K562 (cell line): Measurements from ENCODE around the gene DDIT3. TPM values are rescaled to one million over a fixed set of nuclear protein-coding genes. Genes with fewer than 3 reads are reported as not detected.
A peak's percentile ranks its signal among the peaks of the same experiment; 100 is the strongest.

Source experiments
- BHLHE40 ChIP-seq: IDR thresholded peaks from 2 replicates; pipeline ENCODE4 v1.6.1; 2011; ENCODE audit warnings: low read length, improper control_type of control experiment
- BRD4 ChIP-seq: fragments of 200-600 bp; sonication (generic); IDR thresholded peaks from 2 replicates; pipeline ENCODE4 v1.6.1; 2017; ENCODE audit warnings: inconsistent platforms
- BRF1 ChIP-seq: IDR thresholded peaks from 3 replicates; pipeline ENCODE4 v1.6.1; 2011; ENCODE audit warnings: borderline replicate concordance, mild to moderate bottlenecking; ENCODE audit not compliant: insufficient read length; ENCODE audit errors: extremely low read depth
- CREB1 ChIP-seq, 2 experiments: sonication (generic) in 1 of 2; formaldehyde crosslinking in 1 of 2; IDR thresholded peaks; 2 replicates each; pipeline versions ENCODE4 v1.6.1 to v1.8.0; 2012 to 2022; ENCODE audit warnings: inconsistent platforms in 1 of 2, mild to moderate bottlenecking in 1 of 2, missing genetic modification reagents in 1 of 2, moderate library complexity in 1 of 2
- DMBX1 ChIP-seq: fragments of 250-450 bp; sonication (Bioruptor Pico); IDR thresholded peaks from 2 replicates; pipeline ENCODE4 v1.8.0; 2022; ENCODE audit warnings: inconsistent platforms, mild to moderate bottlenecking, moderate library complexity, borderline replicate concordance
- ERF ChIP-seq: fragments of 450-650 bp; formaldehyde crosslinking; IDR thresholded peaks from 2 replicates; pipeline ENCODE4 v1.4.0; 2020; ENCODE audit warnings: mild to moderate bottlenecking, mixed read lengths
- FOXJ2 ChIP-seq: fragments of 200-800 bp; sonication (Bioruptor generic); IDR thresholded peaks from 2 replicates; pipeline ENCODE4 v1.6.1; 2016; ENCODE audit warnings: missing genetic modification characterization, missing compliant biosample characterization
- GTF2A2 ChIP-seq: IDR thresholded peaks from 2 replicates; pipeline ENCODE4 v1.6.1; 2016; ENCODE audit warnings: mild to moderate bottlenecking, missing genetic modification characterization, missing compliant biosample characterization
- GTF2E2 ChIP-seq: fragments of 200-800 bp; sonication (Bioruptor generic); IDR thresholded peaks from 2 replicates; pipeline ENCODE4 v1.6.1; 2016; ENCODE audit warnings: missing genetic modification characterization, missing compliant biosample characterization
- HLTF ChIP-seq: fragments of 450-650 bp; IDR thresholded peaks from 2 replicates; pipeline ENCODE4 v1.6.1; 2016
- MYC ChIP-seq, 2 experiments: fragments of 250-450 bp in 1 of 2; sonication (Bioruptor Pico) in 1 of 2; IDR thresholded peaks; 2 replicates each; pipeline versions ENCODE4 v1.5.1 to v1.6.1; 2012 to 2021; ENCODE audit warnings: low read depth in 2 of 2, borderline replicate concordance in 1 of 2, improper control_type of control experiment in 1 of 2, low read length in 1 of 2, mild to moderate bottlenecking in 1 of 2, moderate library complexity in 1 of 2
- SREBF2 ChIP-seq: sonication (generic); formaldehyde crosslinking; IDR thresholded peaks from 2 replicates; pipeline ENCODE4 v1.4.0; 2020; ENCODE audit warnings: mild to moderate bottlenecking, missing genetic modification reagents
- STAT5A ChIP-seq: IDR thresholded peaks from 2 replicates; pipeline ENCODE4 v1.6.1; 2012; ENCODE audit warnings: low read length, inconsistent platforms, borderline replicate concordance
- TCF3 ChIP-seq: sonication (generic); formaldehyde crosslinking; IDR thresholded peaks from 2 replicates; pipeline ENCODE4 v1.4.0; 2020; ENCODE audit warnings: mild to moderate bottlenecking, missing genetic modification reagents
- TEAD1 ChIP-seq, 2 experiments: fragments of 450-650 bp in 1 of 2; sonication (generic) in 1 of 2; formaldehyde crosslinking; IDR thresholded peaks; 2 replicates each; pipeline versions ENCODE4 v1.4.0 to v1.8.0; 2020 to 2022; ENCODE audit warnings: mild to moderate bottlenecking in 2 of 2, missing genetic modification reagents in 1 of 2
- U2AF2 ChIP-seq: fragments of 200-400 bp; formaldehyde crosslinking; optimal IDR thresholded peaks from 2 replicates; pipeline ENCODE3; 2017; ENCODE audit warnings: low read depth, mild to moderate bottlenecking, low read length
- ZNF121 ChIP-seq: sonication (generic); formaldehyde crosslinking; conservative IDR thresholded peaks from 2 replicates; pipeline ENCODE4 v1.8.0; 2022; ENCODE audit warnings: missing genetic modification reagents
- ZNF324 ChIP-seq: fragments of 250-450 bp; sonication (Bioruptor Pico); IDR thresholded peaks from 2 replicates; pipeline ENCODE4 v1.4.0; 2020; ENCODE audit warnings: mild to moderate bottlenecking
- ZNF696 ChIP-seq: fragments of 250-450 bp; sonication (Bioruptor Pico); conservative IDR thresholded peaks from 2 replicates; pipeline ENCODE4 v1.4.0; 2020; ENCODE audit warnings: mild to moderate bottlenecking, moderate library complexity
- ZNF79 ChIP-seq: fragments of 250-450 bp; sonication (Bioruptor Pico); IDR thresholded peaks from 2 replicates; pipeline ENCODE4 v1.4.0; 2020; ENCODE audit warnings: low read depth, mild to moderate bottlenecking, moderate library complexity
- polyA plus RNA-seq, 8 experiments: library from polyadenylated mRNA; depleted of rRNA in 4 of 8; stranded (reverse) in 5 of 8; unstranded in 3 of 8; fragments of >200 nt; fragmentation: Nextera tagmentation in 2 of 8; fragmentation: Illumina TruSeq in 1 of 8; extraction: Ambion mirVana in 2 of 8; extraction: Trizol in 1 of 8; gene quantifications; 2 replicates each; pipeline versions ENCODE4 v1.2.1 to v1.2.3, GENCODE V29; 2011 to 2014; ENCODE audit warnings: inconsistent platforms in 1 of 8, missing spikeins in 1 of 8
- total RNA-seq, 7 experiments: library from RNA; depleted of rRNA in 6 of 7; stranded (reverse); fragments of >200 nt in 6 of 7; fragmentation: Illumina TruSeq in 2 of 7; extraction: Trizol in 2 of 7; gene quantifications; 2 replicates each; pipeline versions ENCODE4 v1.2.1 to v1.2.3, GENCODE V29; 2011 to 2021; ENCODE audit warnings: low replicate concordance in 1 of 7
- TF ChIP-seq, protein P1 (sequence below): sonication (generic); formaldehyde crosslinking; IDR thresholded peaks from 2 replicates; pipeline ENCODE4 v1.8.0; 2022; ENCODE audit warnings: mild to moderate bottlenecking, missing genetic modification reagents, borderline replicate concordance
- TF ChIP-seq, protein P2 (sequence below): IDR thresholded peaks from 2 replicates; pipeline ENCODE4 v1.6.1; 2012; ENCODE audit warnings: low read depth, low read length, improper control_type of control experiment, borderline replicate concordance
- TF ChIP-seq, protein P3 (sequence below): fragments of 450-650 bp; formaldehyde crosslinking; IDR thresholded peaks from 2 replicates; pipeline ENCODE4 v1.4.0; 2022; ENCODE audit warnings: mild to moderate bottlenecking, moderate library complexity

Gene DDIT3
- total and polyA plus RNA-seq, 9 of the 15 experiments (the other 6 are each of a cell fraction or from before 2014, with no cell fraction given): 59.1 to 272 (median 89.9) TPM

DNA sequence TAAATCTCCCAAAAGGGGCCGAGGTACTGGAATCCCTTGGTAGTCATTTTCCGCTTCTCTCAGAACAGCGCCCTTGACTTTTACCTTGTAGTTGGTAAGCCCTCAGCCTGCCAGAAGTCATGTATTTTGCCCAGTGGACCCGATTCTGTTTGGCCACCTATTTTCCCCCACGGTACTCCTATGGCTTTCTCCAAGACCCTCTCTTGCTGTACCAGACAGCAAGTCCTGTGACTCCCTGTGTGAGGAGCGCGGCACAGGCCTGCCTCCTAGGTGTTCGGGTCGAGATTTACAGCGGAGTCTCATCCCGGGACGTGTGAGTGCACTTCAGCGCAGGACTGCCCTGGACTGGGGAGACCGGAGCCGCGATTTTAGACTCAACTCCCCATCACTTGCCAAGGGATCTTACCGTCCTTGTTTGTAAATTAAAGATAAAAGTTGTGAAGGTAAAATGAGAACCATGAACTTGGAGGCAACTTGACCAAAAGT lies 1.3 kb upstream of the DDIT3 start (continued):
- TF ChIP-seq TEAD1 (CRISPR knock-in tag; IDR thresholded peaks at IDR 0.05) (peak in 1 of 2 experiments; percentile 53; a peak in 1 of 4 replicates), BRD4 (peak; percentile 97), ZNF121 (no peak), GTF2E2 (tag) (peak; percentile 39; the same call in 1 of the 2 replicates), HLTF (0 out of 2 replicates have a peak, but pooled peaks have one; percentile 4), ZNF696 (CRISPR knock-in tag) (no peak), MYC (IDR thresholded peaks at IDR 0.05; ENCODE audit: low read depth, low read length) (no peak), MYC (CRISPR knock-in tag; IDR thresholded peaks at IDR 0.05; ENCODE audit: borderline replicate concordance, low read depth) (no peak), GTF2A2 (tag) (0 out of 2 replicates have a peak, but pooled peaks have one; percentile 33), TCF3 (peak; percentile 9; the same call in 1 of the 2 replicates), BRF1 (no peak), STAT5A (0 out of 2 replicates have a peak, but pooled peaks have one; percentile 0), ZNF324 (peak; percentile 4; the same call in 1 of the 2 replicates), ERF (0 out of 2 replicates have a peak, but pooled peaks have one; percentile 46), SREBF2 (CRISPR knock-in tag) (no peak), U2AF2 (no peak), CREB1 (IDR thresholded peaks at IDR 0.05) (no peak), CREB1 (CRISPR knock-in tag; IDR thresholded peaks at IDR 0.05) (no peak), FOXJ2 (tag) (no peak), BHLHE40 (peak; percentile 22; the same call in 1 of the 2 replicates), DMBX1 (CRISPR knock-in tag) (peak; percentile 54; the same call in 1 of the 2 replicates), ZNF79 (CRISPR knock-in tag) (peak; percentile 36; the same call in 1 of the 2 replicates)
- TF ChIP-seq, protein P1, sequence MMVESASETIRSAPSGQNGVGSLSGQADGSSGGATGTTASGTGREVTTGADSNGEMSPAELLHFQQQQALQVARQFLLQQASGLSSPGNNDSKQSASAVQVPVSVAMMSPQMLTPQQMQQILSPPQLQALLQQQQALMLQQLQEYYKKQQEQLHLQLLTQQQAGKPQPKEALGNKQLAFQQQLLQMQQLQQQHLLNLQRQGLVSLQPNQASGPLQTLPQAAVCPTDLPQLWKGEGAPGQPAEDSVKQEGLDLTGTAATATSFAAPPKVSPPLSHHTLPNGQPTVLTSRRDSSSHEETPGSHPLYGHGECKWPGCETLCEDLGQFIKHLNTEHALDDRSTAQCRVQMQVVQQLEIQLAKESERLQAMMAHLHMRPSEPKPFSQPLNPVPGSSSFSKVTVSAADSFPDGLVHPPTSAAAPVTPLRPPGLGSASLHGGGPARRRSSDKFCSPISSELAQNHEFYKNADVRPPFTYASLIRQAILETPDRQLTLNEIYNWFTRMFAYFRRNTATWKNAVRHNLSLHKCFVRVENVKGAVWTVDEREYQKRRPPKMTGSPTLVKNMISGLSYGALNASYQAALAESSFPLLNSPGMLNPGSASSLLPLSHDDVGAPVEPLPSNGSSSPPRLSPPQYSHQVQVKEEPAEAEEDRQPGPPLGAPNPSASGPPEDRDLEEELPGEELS (CRISPR knock-in tag): no peak
- TF ChIP-seq, protein P2, sequence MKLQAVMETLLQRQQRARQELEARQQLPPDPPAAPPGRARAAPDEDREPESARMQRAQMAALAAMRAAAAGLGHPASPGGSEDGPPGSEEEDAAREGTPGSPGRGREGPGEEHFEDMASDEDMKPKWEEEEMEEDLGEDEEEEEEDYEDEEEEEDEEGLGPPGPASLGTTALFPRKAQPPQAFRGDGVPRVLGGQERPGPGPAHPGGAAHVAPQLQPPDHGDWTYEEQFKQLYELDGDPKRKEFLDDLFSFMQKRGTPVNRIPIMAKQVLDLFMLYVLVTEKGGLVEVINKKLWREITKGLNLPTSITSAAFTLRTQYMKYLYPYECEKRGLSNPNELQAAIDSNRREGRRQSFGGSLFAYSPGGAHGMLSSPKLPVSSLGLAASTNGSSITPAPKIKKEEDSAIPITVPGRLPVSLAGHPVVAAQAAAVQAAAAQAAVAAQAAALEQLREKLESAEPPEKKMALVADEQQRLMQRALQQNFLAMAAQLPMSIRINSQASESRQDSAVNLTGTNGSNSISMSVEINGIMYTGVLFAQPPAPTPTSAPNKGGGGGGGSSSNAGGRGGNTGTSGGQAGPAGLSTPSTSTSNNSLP: no peak
- TF ChIP-seq, protein P3, sequence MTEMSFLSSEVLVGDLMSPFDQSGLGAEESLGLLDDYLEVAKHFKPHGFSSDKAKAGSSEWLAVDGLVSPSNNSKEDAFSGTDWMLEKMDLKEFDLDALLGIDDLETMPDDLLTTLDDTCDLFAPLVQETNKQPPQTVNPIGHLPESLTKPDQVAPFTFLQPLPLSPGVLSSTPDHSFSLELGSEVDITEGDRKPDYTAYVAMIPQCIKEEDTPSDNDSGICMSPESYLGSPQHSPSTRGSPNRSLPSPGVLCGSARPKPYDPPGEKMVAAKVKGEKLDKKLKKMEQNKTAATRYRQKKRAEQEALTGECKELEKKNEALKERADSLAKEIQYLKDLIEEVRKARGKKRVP: peak; percentile 45; the same call in 1 of the 2 replicates
